ENCODE data around the gene DHRSX.

GRCh38 chrX:2224161-2224560, 276.6 kb downstream of the DHRSX start:
- TF ChIP-seq EZH2 (IDR thresholded peaks at IDR 0.05; ENCODE audit: borderline replicate concordance, insufficient read depth, low read depth, low read length, poor library complexity, severe bottlenecking) (no peak), CTCF (IDR thresholded peaks at IDR 0.05) (no peak)
